HFFc6 (cell line): ENCODE results near the gene OSBPL10. TPM values are rescaled to one million over a fixed set of nuclear protein-coding genes. Genes with fewer than 3 reads are reported as not detected.

Experiments
- DNase-seq: peaks from one replicate; pipeline ENCODE4 v3.0.0-alpha.2; 2018
- H3K27ac Mint-ChIP-seq: 2 replicates; pipeline ENCODE4 v1.8.0; 2020; ENCODE audit warnings: mild to moderate bottlenecking, mixed read lengths
- H3K27me3 Mint-ChIP-seq: 2 replicates; pipeline ENCODE4 v1.8.0; 2021; ENCODE audit warnings: mild to moderate bottlenecking, moderate library complexity, mixed read lengths; ENCODE audit not compliant: insufficient read depth
- H3K36me3 Mint-ChIP-seq: 2 replicates; pipeline ENCODE4 v1.8.0; 2021; ENCODE audit warnings: low read depth, mixed read lengths
- H3K4me1 Mint-ChIP-seq: 2 replicates; pipeline ENCODE4 v1.8.0; 2020; ENCODE audit warnings: low read depth, mixed read lengths
- H3K4me3 Mint-ChIP-seq: 2 replicates; pipeline ENCODE4 v1.8.0; 2020; ENCODE audit warnings: mild to moderate bottlenecking, moderate library complexity, mixed read lengths
- H3K9me3 Mint-ChIP-seq: 2 replicates; pipeline ENCODE4 v1.8.0; 2020; ENCODE audit warnings: mild to moderate bottlenecking, mixed read lengths
- CTCF ChIP-seq: fragments of 200-600 bp; sonication (generic); IDR thresholded peaks from 2 replicates; pipeline ENCODE4 v1.5.0; 2021; ENCODE audit warnings: antibody characterized with exemption, mild to moderate bottlenecking
- total RNA-seq, 6 experiments: library from RNA; stranded (reverse); fragmentation: NEBNext Ultra II Directional; extraction: Animal tissue kit (Norgen Biotek cat#: 25700); gene quantifications; 2 replicates in 1 of 6; 3 replicates in 5 of 6; pipeline ENCODE4 v1.2.3, GENCODE V29; 2021

The OSBPL10 gene
- total RNA-seq, 6 experiments from 2014 or later, result 7.3 to 8.9 (median 8.6) TPM

- H3K4me3 Mint-ChIP-seq, result no peak overlapping the region
- peaks cover 7% of the 10 kb centered on the region for H3K9me3 Mint-ChIP-seq
- DNase-seq, result no peak
- peaks cover 9% of the 10 kb centered on the region; the same call in 1 of the 2 replicates for H3K36me3 Mint-ChIP-seq
- TF ChIP-seq CTCF, result no peak
- no peak overlapping the region for H3K27ac Mint-ChIP-seq
- H3K4me1 Mint-ChIP-seq, result peaks cover 28% of the 10 kb centered on the region; the same call in 1 of the 2 replicates
- peaks cover 1% of the 10 kb centered on the region; the same call in 1 of the 2 replicates for H3K27me3 Mint-ChIP-seq
Measured at GRCh38 chr3:31921837-31922236, 59.2 kb downstream of the OSBPL10 start.

GRCh38 chr3:31920310-31920709 is 60.8 kb downstream of the OSBPL10 start:
- DNase-seq, result no peak
- Mint-ChIP-seq H3K36me3 (peaks cover 9% of the 10 kb centered on the region; the same call in 1 of the 2 replicates), H3K27ac (no peak overlapping the region), H3K27me3 (peaks cover 1% of the 10 kb centered on the region; the same call in 1 of the 2 replicates), H3K4me1 (peaks cover 32% of the 10 kb centered on the region; the same call in 1 of the 2 replicates), H3K9me3 (peaks cover 7% of the 10 kb centered on the region), H3K4me3 (no peak overlapping the region)
- no peak for TF ChIP-seq CTCF

- DNase-seq, result no peak
- no peak overlapping the region for H3K27ac Mint-ChIP-seq
- TF ChIP-seq CTCF, result no peak
- no peak overlapping the region for H3K4me3 Mint-ChIP-seq
- peaks cover 7% of the 10 kb centered on the region for H3K9me3 Mint-ChIP-seq
- H3K4me1 Mint-ChIP-seq, result peaks cover 32% of the 10 kb centered on the region; the same call in 1 of the 2 replicates
- H3K36me3 Mint-ChIP-seq, result peaks cover 9% of the 10 kb centered on the region; the same call in 1 of the 2 replicates
- peaks cover 1% of the 10 kb centered on the region; the same call in 1 of the 2 replicates for H3K27me3 Mint-ChIP-seq
Measured at GRCh38 chr3:31919528-31919927, 61.5 kb downstream of the OSBPL10 start.

- Mint-ChIP-seq H3K4me3 (peak overlapping the region; percentile 57; the same call in 1 of the 2 replicates), H3K4me1 (peaks cover 32% of the 10 kb centered on the region; the same call in 1 of the 2 replicates), H3K9me3 (peaks cover 7% of the 10 kb centered on the region), H3K27me3 (peaks cover 1% of the 10 kb centered on the region; the same call in 1 of the 2 replicates), H3K27ac (peak overlapping the region; percentile 8; the same call in 1 of the 2 replicates), H3K36me3 (peaks cover 9% of the 10 kb centered on the region; the same call in 1 of the 2 replicates)
- no peak for TF ChIP-seq CTCF
- DNase-seq, result no peak
Measured at GRCh38 chr3:31918179-31919150, 62.6 kb downstream of the OSBPL10 start.

- Mint-ChIP-seq H3K9me3 (peaks cover 7% of the 10 kb centered on the region), H3K27ac (no peak overlapping the region), H3K27me3 (no peaks in the 10 kb centered on the region), H3K4me1 (peaks cover 26% of the 10 kb centered on the region; the same call in 1 of the 2 replicates), H3K4me3 (no peak overlapping the region), H3K36me3 (peaks cover 9% of the 10 kb centered on the region; the same call in 1 of the 2 replicates)
- no peak for DNase-seq
- TF ChIP-seq CTCF, result no peak
Measured at GRCh38 chr3:31917303-31918005, 63.6 kb downstream of the OSBPL10 start.
